HepG2 (cell line): Measurements from ENCODE around the gene CRK. TPM values are rescaled to one million over a fixed set of nuclear protein-coding genes. Genes with fewer than 3 reads are reported as not detected.
A peak's percentile ranks its signal among the peaks of the same experiment; 100 is the strongest.

Experiments used
- ATAC-seq: fragments of 200-7000 bp; cut with Tn5 transposase; 3 replicates; pipeline ENCODE4 v1.9.1; 2020; ENCODE audit warnings: mild to moderate bottlenecking, moderate library complexity
- BruUV-seq: library from RNA; stranded (reverse); fragments of 400-500 nt; replicated peaks from 2 replicates; lab custom pipeline; 2021; lab: Mats Ljungman, UMichigan
- CTCF ChIA-PET: fragments of 300-600 bp; formaldehyde crosslinking; extraction: SDS; loops from one replicate; lab custom pipeline; 2021; ENCODE audit warnings: low total read pairs, inconsistent platforms, low intra/inter-chr PET ratio; lab: Yijun Ruan, JAX
- POLR2A ChIA-PET: fragments of 350-600 bp; sonication (Branson Sonifier 250); formaldehyde crosslinking; loops from one replicate; lab custom pipeline; 2020; ENCODE audit warnings: antibody characterized with exemption, inconsistent platforms; lab: Yijun Ruan, JAX
- DNase-seq: peaks from one replicate; pipeline ENCODE4 v3.0.0-alpha.2; 2015; ENCODE audit warnings: low spot score
- FAIRE-seq: peaks from 3 replicates; lab custom pipeline; 2011; peaks lifted over from hg19 to GRCh38; lab: Jason Lieb, UNC
- H2AFZ ChIP-seq: one replicate; pipeline ENCODE4 v1.6.1; 2011; ENCODE audit warnings: low read length, inconsistent platforms
- H3K27ac ChIP-seq: fragments of 300-600 bp; 3 replicates; pipeline ENCODE4 v1.8.0; 2011; ENCODE audit warnings: mixed run types, mild to moderate bottlenecking, mixed read lengths, low read length, inconsistent platforms; ENCODE audit not compliant: insufficient read depth; ENCODE audit errors: extremely low read length
- H3K27me3 ChIP-seq, 2 experiments: fragments of 200-600 bp in 1 of 2; 2 replicates in 1 of 2; 3 replicates in 1 of 2; pipeline versions ENCODE4 v1.6.0 to v1.8.0; 2011; ENCODE audit warnings: low read length in 2 of 2, mild to moderate bottlenecking in 2 of 2, moderate library complexity in 2 of 2, inconsistent platforms in 1 of 2; ENCODE audit not compliant: insufficient read depth in 2 of 2, control insufficient read depth in 1 of 2
- H3K36me3 ChIP-seq, 2 experiments: fragments of 200-600 bp in 1 of 2; replicated peaks in 1 of 2; 2 replicates in 1 of 2; 3 replicates in 1 of 2; pipeline versions ENCODE4 v1.5.1 to v1.8.0; 2011; ENCODE audit warnings: low read length in 2 of 2, inconsistent platforms in 1 of 2; ENCODE audit not compliant: insufficient read depth in 2 of 2, control insufficient read depth in 1 of 2
- H3K4me1 ChIP-seq: 2 replicates; pipeline ENCODE4 v1.5.1; 2012; ENCODE audit warnings: low read length, inconsistent platforms; ENCODE audit not compliant: insufficient read depth
- H3K4me2 ChIP-seq: 2 replicates; pipeline ENCODE4 v1.6.0; 2011; ENCODE audit warnings: low read depth, low read length, inconsistent platforms
- H3K4me3 ChIP-seq, 3 experiments: fragments of 200-600 bp in 1 of 3; sonication (generic), shearing (Covaris generic) in 1 of 3; replicated peaks in 1 of 3; 2 replicates each; pipeline ENCODE4 v1.5.1; 2011 to 2016; ENCODE audit warnings: low read length in 3 of 3, inconsistent platforms in 2 of 3, low read depth in 2 of 3, mild to moderate bottlenecking in 2 of 3, control low read depth in 1 of 3, mixed read lengths in 1 of 3; ENCODE audit not compliant: insufficient read depth in 1 of 3
- H3K79me2 ChIP-seq: one replicate; pipeline ENCODE4 v1.6.1; 2011; ENCODE audit warnings: low read length, inconsistent platforms; ENCODE audit not compliant: insufficient read depth
- H3K9ac ChIP-seq: 2 replicates; pipeline ENCODE4 v1.6.0; 2011; ENCODE audit warnings: mild to moderate bottlenecking, low read depth, low read length, inconsistent platforms; ENCODE audit not compliant: insufficient read depth
- H3K9me3 ChIP-seq: 2 replicates; pipeline ENCODE4 v1.5.1; 2012; ENCODE audit warnings: mild to moderate bottlenecking, low read length
- H4K20me1 ChIP-seq: 2 replicates; pipeline ENCODE4 v1.6.0; 2011; ENCODE audit warnings: inconsistent platforms, mild to moderate bottlenecking, low read length, moderate library complexity; ENCODE audit not compliant: insufficient read depth
- AGO2 ChIP-seq: fragments of 200-400 bp; formaldehyde crosslinking; optimal IDR thresholded peaks from 2 replicates; pipeline ENCODE3; 2017; ENCODE audit warnings: mild to moderate bottlenecking, low read depth, low read length, moderate library complexity
- CENPBD1 ChIP-seq: sonication (generic); formaldehyde crosslinking; IDR thresholded peaks from 2 replicates; pipeline ENCODE4 v1.8.0; 2022; ENCODE audit warnings: missing genetic modification reagents, low read depth, mild to moderate bottlenecking, borderline replicate concordance
- HNRNPUL1 ChIP-seq: fragments of 200-400 bp; formaldehyde crosslinking; IDR thresholded peaks from 2 replicates; pipeline ENCODE4 v1.6.1; 2017; ENCODE audit warnings: low read depth, mild to moderate bottlenecking, low read length, moderate library complexity
- NCOR1 ChIP-seq: fragments of 200-600 bp; sonication (generic); IDR thresholded peaks from 2 replicates; pipeline ENCODE4 v1.7.0; 2017; ENCODE audit warnings: antibody characterized with exemption, low read length, borderline replicate concordance
- WGBS: methylation state at CpG from one replicate; pipeline ENCODE4 v1.1.6; 2017; ENCODE audit warnings: low lambda C conversion rate; 5-methylcytosine and 5-hydroxymethylcytosine counted together
- in situ Hi-C: cut with HindIII; loops from 2 replicates; pipeline ENCODE4 v1.10.0; 2017; ENCODE audit warnings: low pct_unique_long_range_greater_than_20kb; ENCODE audit not compliant: extremely low pct_ligation_motif_present
- intact Hi-C: fragments of 100-400 bp; cut with micrococcal nuclease; formaldehyde crosslinking; loops from one replicate; pipeline ENCODE4 v1.10.0; 2022; ENCODE audit not compliant: unreplicated experiment
- polyA plus RNA-seq, 8 experiments: library from polyadenylated mRNA; depleted of rRNA in 3 of 8; stranded (reverse) in 7 of 8; unstranded in 1 of 8; fragments of >200 nt; fragmentation: Illumina TruSeq in 4 of 8; extraction: Trizol in 4 of 8; gene quantifications; 2 replicates each; pipeline versions ENCODE4 v1.2.1 to v1.2.3, GENCODE V29; 2011 to 2016; ENCODE audit warnings: low read depth in 4 of 8, missing spikeins in 1 of 8, mixed read lengths in 1 of 8; ENCODE audit not compliant: insufficient read depth in 1 of 8
- total RNA-seq, 5 experiments: library from RNA; depleted of rRNA; stranded (reverse); fragments of >200 nt; fragmentation: Illumina TruSeq; extraction: Trizol; gene quantifications; 2 replicates each; pipeline ENCODE4 v1.2.3, GENCODE V29; 2016; ENCODE audit warnings: low read depth in 1 of 5
- TF ChIP-seq, protein P1 (sequence below): sonication (generic); formaldehyde crosslinking; IDR thresholded peaks from 2 replicates; pipeline ENCODE4 v1.5.1; 2020; ENCODE audit warnings: mild to moderate bottlenecking, missing genetic modification reagents

Gene CRK
- total and polyA plus RNA-seq, 2 of the 13 experiments (the other 11 are each of a cell fraction or from before 2014, with no cell fraction given) = 47.4 to 54.2 TPM

GRCh38 chr17:1496869-1497268 lies 40.8 kb upstream of the CRK start:
- intact Hi-C loops (no loop called here), in situ Hi-C loops (no loop called here)
- CTCF ChIA-PET = no interaction called here
- Histone ChIP-seq H2AFZ (no peak overlapping the region), H3K79me2 (no peaks in the 10 kb centered on the region), H3K9ac (no peak overlapping the region), H3K27ac (no peak overlapping the region), H3K4me2 (no peak overlapping the region), H3K27me3 (no peaks in the 10 kb centered on the region; a peak in 1 of 5 replicates), H3K9me3 (no peaks in the 10 kb centered on the region), H4K20me1 (no peaks in the 10 kb centered on the region), H3K36me3 (no peaks in the 10 kb centered on the region), H3K4me3 (no peak overlapping the region), H3K4me1 (peaks cover 14% of the 10 kb centered on the region)
- 93% methylated on average over 11 of the region's 14 CpGs for WGBS
- no peak for ATAC-seq
- BruUV-seq = no TSS peak
- FAIRE-seq = no peak
- TF ChIP-seq HNRNPUL1 = no peak
- peak; percentile 27 for TF ChIP-seq AGO2
- TF ChIP-seq NCOR1 = no peak
- TF ChIP-seq CENPBD1 (CRISPR knock-in tag) = no peak
- TF ChIP-seq, protein P1, sequence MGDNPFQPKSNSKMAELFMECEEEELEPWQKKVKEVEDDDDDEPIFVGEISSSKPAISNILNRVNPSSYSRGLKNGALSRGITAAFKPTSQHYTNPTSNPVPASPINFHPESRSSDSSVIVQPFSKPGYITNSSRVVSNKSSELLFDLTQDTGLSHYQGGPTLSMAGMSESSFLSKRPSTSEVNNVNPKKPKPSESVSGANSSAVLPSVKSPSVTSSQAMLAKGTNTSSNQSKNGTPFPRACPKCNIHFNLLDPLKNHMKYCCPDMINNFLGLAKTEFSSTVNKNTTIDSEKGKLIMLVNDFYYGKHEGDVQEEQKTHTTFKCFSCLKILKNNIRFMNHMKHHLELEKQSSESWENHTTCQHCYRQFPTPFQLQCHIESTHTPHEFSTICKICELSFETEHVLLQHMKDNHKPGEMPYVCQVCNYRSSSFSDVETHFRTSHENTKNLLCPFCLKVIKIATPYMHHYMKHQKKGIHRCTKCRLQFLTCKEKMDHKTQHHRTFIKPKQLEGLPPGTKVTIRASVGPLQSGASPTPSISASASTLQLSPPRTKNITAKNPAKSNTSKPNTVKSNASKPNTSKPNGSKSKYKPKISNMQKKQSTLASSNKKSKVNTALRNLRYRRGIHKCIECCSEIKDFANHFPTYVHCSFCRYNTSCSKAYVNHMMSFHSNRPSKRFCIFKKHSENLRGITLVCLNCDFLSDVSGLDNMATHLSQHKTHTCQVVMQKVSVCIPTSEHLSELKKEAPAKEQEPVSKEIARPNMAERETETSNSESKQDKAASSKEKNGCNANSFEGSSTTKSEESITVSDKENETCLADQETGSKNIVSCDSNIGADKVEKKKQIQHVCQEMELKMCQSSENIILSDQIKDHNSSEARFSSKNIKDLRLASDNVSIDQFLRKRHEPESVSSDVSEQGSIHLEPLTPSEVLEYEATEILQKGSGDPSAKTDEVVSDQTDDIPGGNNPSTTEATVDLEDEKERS = no peak
- POLR2A ChIA-PET = interaction anchor here (0.9 kb wide), 1 partner anchor 8 kb away, joined by 3 read pairs; no protein-coding TSS in a partner anchor
- no peak for DNase-seq
